Activated naive CD8-positive, alpha-beta T cell treated with anti-CD3 and anti-CD28 coated beads, Interleukin-2, amount 50 U/mL, for 16 hours (primary cell): ENCODE measurements around the gene MBNL2.

Experiments used
- DNase-seq: peaks from one replicate; pipeline ENCODE4 v3.0.0-alpha.2; 2020; ENCODE audit warnings: low read depth, low spot score

Gene MBNL2

GRCh38 chr13:97381189-97381588, 159.1 kb downstream of the MBNL2 start:
- no peak for DNase-seq

- DNase-seq = no peak
Measured at GRCh38 chr13:97382276-97382675, 160.1 kb downstream of the MBNL2 start.

GRCh38 chr13:97384371-97384770, 162.2 kb downstream of the MBNL2 start:
- DNase-seq = no peak

- no peak for DNase-seq
Measured at GRCh38 chr13:97385146-97385545, 163.0 kb downstream of the MBNL2 start.

GRCh38 chr13:97385854-97386253, 163.7 kb downstream of the MBNL2 start:
- DNase-seq = no peak

GRCh38 chr13:97386801-97387484, 164.8 kb downstream of the MBNL2 start:
- DNase-seq = no peak

GRCh38 chr13:97387485-97387839, 165.3 kb downstream of the MBNL2 start:
- no peak for DNase-seq

- DNase-seq = no peak
Measured at GRCh38 chr13:97387890-97388289, 165.8 kb downstream of the MBNL2 start.

- no peak for DNase-seq
Measured at GRCh38 chr13:97388373-97388772, 166.2 kb downstream of the MBNL2 start.

GRCh38 chr13:97390941-97391600, 168.9 kb downstream of the MBNL2 start:
- no peak for DNase-seq

GRCh38 chr13:97392020-97392419, 169.9 kb downstream of the MBNL2 start:
- no peak for DNase-seq

- DNase-seq = no peak
Measured at GRCh38 chr13:97394542-97394941, 172.4 kb downstream of the MBNL2 start.

GRCh38 chr13:97395447-97396136, 173.5 kb downstream of the MBNL2 start:
- DNase-seq = no peak

- no peak for DNase-seq
Measured at GRCh38 chr13:97397267-97397666, 175.1 kb downstream of the MBNL2 start.

GRCh38 chr13:97401421-97401820, 179.3 kb downstream of the MBNL2 start:
- no peak for DNase-seq

GRCh38 chr13:97403893-97404750, 182.0 kb downstream of the MBNL2 start:
- DNase-seq = no peak

GRCh38 chr13:97407540-97407939, 185.4 kb downstream of the MBNL2 start:
- no peak for DNase-seq

GRCh38 chr13:97408938-97409337, 186.8 kb downstream of the MBNL2 start:
- DNase-seq = no peak

GRCh38 chr13:97411984-97412383, 189.9 kb downstream of the MBNL2 start:
- no peak for DNase-seq

GRCh38 chr13:97413694-97414093, 191.6 kb downstream of the MBNL2 start:
- DNase-seq = no peak

GRCh38 chr13:97414392-97414791, 192.3 kb downstream of the MBNL2 start:
- no peak for DNase-seq

GRCh38 chr13:97417698-97418097, 195.6 kb downstream of the MBNL2 start:
- no peak for DNase-seq
